Adrenal gland (tissue), 12 donors: Measurements from ENCODE around the gene AXIN1. TPM values are rescaled to one million over a fixed set of nuclear protein-coding genes. Genes with fewer than 3 reads are reported as not detected.

ENCODE experiments used
- DNase-seq, 7 donors: peaks; one replicate each; pipeline ENCODE4 v3.0.0-alpha.2; 2019 to 2020
- H3K27ac ChIP-seq, 5 donors: fragments of 200-600 bp; sonication (generic) in 4 of 5; 1 replicate in 3 of 5; 2 replicates in 2 of 5; pipeline versions ENCODE4 v1.5.1 to v1.8.0; 2016 to 2020; ENCODE audit warnings: mild to moderate bottlenecking in 1 of 5
- H3K27me3 ChIP-seq: fragments of 200-600 bp; 2 replicates; pipeline ENCODE4 v1.8.0; 2021
- H3K36me3 ChIP-seq, 2 donors: fragments of 200-600 bp; replicated peaks in 1 of 2; 1 replicate in 1 of 2; 2 replicates in 1 of 2; pipeline versions ENCODE4 v1.5.1 to v1.8.0; 2018 to 2022
- H3K4me1 ChIP-seq, 2 donors: fragments of 200-600 bp; replicated peaks in 1 of 2; 1 replicate in 1 of 2; 2 replicates in 1 of 2; pipeline versions ENCODE4 v1.5.1 to v1.8.0; 2018 to 2021
- H3K4me3 ChIP-seq, 4 donors: fragments of 200-600 bp; sonication (generic) in 3 of 4; one replicate each; pipeline ENCODE4 v1.5.1; 2016 to 2018
- H3K9me3 ChIP-seq, 3 donors: fragments of 200-600 bp; sonication (generic) in 1 of 3; replicated peaks in 1 of 3; 1 replicate in 2 of 3; 2 replicates in 1 of 3; pipeline versions ENCODE4 v1.5.1 to v1.8.0; 2016 to 2021
- CTCF ChIP-seq, 6 experiments: fragments of 450-650 bp in 4 of 6; fragments of 200-600 bp in 2 of 6; sonication (generic) in 1 of 6; IDR thresholded peaks; 1 replicate in 5 of 6; 2 replicates in 1 of 6; pipeline versions ENCODE4 v1.5.1 to v1.8.0; 2016 to 2021; ENCODE audit warnings: antibody characterized with exemption in 6 of 6, mild to moderate bottlenecking in 2 of 6, moderate library complexity in 1 of 6
- POLR2A ChIP-seq, 2 donors: fragments of 450-650 bp; IDR thresholded peaks; one replicate each; pipeline ENCODE4 v1.6.1; 2017; ENCODE audit warnings: antibody characterized with exemption in 2 of 2, mild to moderate bottlenecking in 2 of 2, moderate library complexity in 1 of 2
- WGBS, 4 donors: extraction: QIAGEN DNeasy Blood & Tissue Kit in 2 of 4; methylation state at CpG; one replicate each; pipeline versions ENCODE4 v1.1.5 to v1.1.7; 2013 to 2017; 5-methylcytosine and 5-hydroxymethylcytosine counted together
- intact Hi-C, 2 donors: fragments of 100-400 bp; cut with DNase I; formaldehyde crosslinking; loops; one replicate each; pipeline versions ENCODE4 v1.14.1 to v1.15.0; 2022 to 2023
- polyA plus RNA-seq, 3 donors: library from polyadenylated mRNA; stranded (reverse); fragments of 200-250 nt in 2 of 3; fragments of 350-450 nt in 1 of 3; fragmentation: Illumina TruSeq in 1 of 3; extraction: RNeasy Lipid Tissue Mini Kit (QIAGEN cat#74804) in 1 of 3; gene quantifications; one replicate each; pipeline ENCODE4 v1.2.3, GENCODE V29; 2013 to 2014
- total RNA-seq, 9 donors: library from RNA; depleted of rRNA in 4 of 9; stranded (reverse); fragments of >200 nt in 4 of 9; fragments of 120-200 nt in 1 of 9; fragmentation: NEBNext Ultra II Directional in 1 of 9; extraction: Animal tissue kit (Norgen Biotek cat#: 25700) in 1 of 9; gene quantifications; one replicate each; pipeline versions ENCODE4 v1.1.0 to v1.2.4, GENCODE V29; 2013 to 2023
- donor health status: healthy with polysubstance abuse.
- donor health status: Bipolar disorder and iron deficiency.
- donor health status: DM: yes; HTN: yes; CAD: no.
- donor health status: DM: no; HTN: no; CAD: no.
- donor health status: DM: no; HTN: no; CAD: no.
- donor health status: DM: yes; HTN: yes; CAD: no.

AXIN1 gene
- total and polyA plus RNA-seq, 12 donors: 5.6 to 22.4 (median 16.2) TPM

GRCh38 chr16:340370-341091, 12.0 kb downstream of the AXIN1 start:
- H3K36me3 ChIP-seq: peaks cover 0 to 3% of the 10 kb centered on the region in 2 donors
- DNase-seq: no peak
- H3K4me3 ChIP-seq: no peak overlapping the region
- intact Hi-C loops: no loop called here
- no peak overlapping the region for H3K27ac ChIP-seq
- H3K4me1 ChIP-seq: peaks cover 9 to 11% of the 10 kb centered on the region in 2 donors
- 88 to 93% (median 90%) methylated on average over 10 to 23 of the region's 23 CpGs for WGBS, 4 donors
- no peaks in the 10 kb centered on the region for H3K9me3 ChIP-seq
- H3K27me3 ChIP-seq: no peaks in the 10 kb centered on the region
- no peak for TF ChIP-seq POLR2A (IDR thresholded peaks at IDR 0.05)
- no peak for TF ChIP-seq CTCF (IDR thresholded peaks at IDR 0.05)

- Histone ChIP-seq H3K36me3 (no peaks in the 10 kb centered on the region), H3K27ac (no peak overlapping the region), H3K4me1 (peaks cover 9 to 11% of the 10 kb centered on the region in 2 donors), H3K27me3 (no peaks in the 10 kb centered on the region), H3K4me3 (no peak overlapping the region), H3K9me3 (no peaks in the 10 kb centered on the region)
- intact Hi-C loops: no loop called here
- TF ChIP-seq CTCF (IDR thresholded peaks at IDR 0.05): no peak
- TF ChIP-seq POLR2A (IDR thresholded peaks at IDR 0.05): no peak
- WGBS, 4 donors: 70 to 80% (median 71%) methylated on average over 5 of the region's 5 CpGs
- no peak for DNase-seq
Measured at GRCh38 chr16:339680-340079, 12.8 kb downstream of the AXIN1 start.

GRCh38 chr16:337975-338575, 14.4 kb downstream of the AXIN1 start:
- 80 to 88% (median 84%) methylated on average over 10 to 21 of the region's 21 CpGs for WGBS, 4 donors
- H3K4me3 ChIP-seq: no peak overlapping the region
- no peaks in the 10 kb centered on the region for H3K27me3 ChIP-seq
- intact Hi-C loops: no loop called here
- no peak overlapping the region for H3K27ac ChIP-seq
- H3K9me3 ChIP-seq: no peaks in the 10 kb centered on the region
- H3K36me3 ChIP-seq: no peaks in the 10 kb centered on the region
- no peak for DNase-seq
- peaks cover 6 to 9% of the 10 kb centered on the region in 2 donors for H3K4me1 ChIP-seq
- no peak for TF ChIP-seq POLR2A (IDR thresholded peaks at IDR 0.05)
- no peak for TF ChIP-seq CTCF (IDR thresholded peaks at IDR 0.05)

- no peaks in the 10 kb centered on the region for H3K36me3 ChIP-seq
- H3K27me3 ChIP-seq: no peaks in the 10 kb centered on the region
- DNase-seq: no peak
- intact Hi-C loops: no loop called here
- no peaks in the 10 kb centered on the region for H3K9me3 ChIP-seq
- no peak overlapping the region for H3K4me3 ChIP-seq
- peaks cover 0 to 3% of the 10 kb centered on the region in 2 donors for H3K4me1 ChIP-seq
- WGBS, 4 donors: 81 to 91% (median 90%) methylated on average over 4 to 10 of the region's 10 CpGs
- TF ChIP-seq CTCF (IDR thresholded peaks at IDR 0.05): no peak
- no peak for TF ChIP-seq POLR2A (IDR thresholded peaks at IDR 0.05)
- H3K27ac ChIP-seq: no peak overlapping the region
Measured at GRCh38 chr16:337437-337836, 15.1 kb downstream of the AXIN1 start.
